GM19023 (cell line): ENCODE data around the gene CDH23.

Experiments used
- ATAC-seq: cut with Tn5 transposase; IDR thresholded peaks from one replicate; pipeline ENCODE4 v1.9.1; 2021; ENCODE audit warnings: mild to moderate bottlenecking, moderate library complexity; ENCODE audit not compliant: unreplicated experiment

Gene CDH23

DNA sequence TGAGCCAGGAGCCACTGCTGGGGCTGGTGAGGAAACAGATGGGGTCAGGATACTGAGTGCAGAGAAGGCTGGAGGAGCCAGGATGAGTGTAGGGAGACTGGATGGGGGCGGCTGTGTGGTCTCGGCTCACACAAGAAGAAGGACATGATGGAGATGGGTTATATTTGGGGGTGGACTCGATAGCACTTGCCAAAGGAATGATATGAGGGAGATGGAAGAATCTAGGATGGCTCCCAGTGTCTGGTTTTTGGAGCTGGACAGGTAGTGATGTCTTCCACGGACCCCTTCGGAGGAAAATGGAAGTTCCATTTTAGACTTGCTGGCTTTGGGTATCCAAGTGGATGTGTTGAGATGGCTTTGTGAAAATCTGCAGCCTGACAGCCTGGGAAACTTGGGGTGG lies 83.9 kb downstream of the CDH23 start:
- no peak for ATAC-seq

DNA sequence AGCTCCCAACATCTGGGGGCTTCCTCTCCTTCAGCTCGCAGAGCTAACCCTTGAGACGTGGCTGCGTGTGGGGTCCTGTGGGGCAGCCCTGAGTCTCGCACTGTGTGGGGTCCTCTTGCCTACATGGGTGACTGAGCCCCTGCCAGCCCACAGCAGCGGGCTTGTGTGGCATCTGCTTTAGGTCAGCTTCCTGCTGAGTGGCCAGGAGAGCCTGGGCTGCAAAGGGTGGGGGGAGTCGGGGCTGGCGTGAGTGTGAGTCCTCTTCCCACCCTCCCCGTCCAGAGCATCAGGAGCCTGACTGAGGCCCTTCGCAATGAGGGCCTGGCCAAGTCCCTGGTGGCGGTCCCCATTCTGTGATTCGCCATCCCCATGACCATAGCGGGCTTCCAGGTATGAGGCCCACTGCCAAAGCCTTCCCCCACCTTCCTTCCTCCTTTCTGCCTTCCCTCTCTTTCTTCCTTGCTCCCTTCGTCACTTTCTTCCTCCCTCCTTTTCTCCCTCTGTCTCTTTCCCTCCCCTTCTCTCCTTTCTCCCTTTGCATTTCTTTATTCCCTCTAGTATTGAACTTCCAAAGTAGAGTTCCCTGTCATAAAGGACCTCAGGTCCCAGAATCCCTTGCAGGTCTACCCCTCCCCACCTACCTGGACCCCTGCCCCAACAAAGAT lies 85.2 kb downstream of the CDH23 start:
- no peak for ATAC-seq

DNA sequence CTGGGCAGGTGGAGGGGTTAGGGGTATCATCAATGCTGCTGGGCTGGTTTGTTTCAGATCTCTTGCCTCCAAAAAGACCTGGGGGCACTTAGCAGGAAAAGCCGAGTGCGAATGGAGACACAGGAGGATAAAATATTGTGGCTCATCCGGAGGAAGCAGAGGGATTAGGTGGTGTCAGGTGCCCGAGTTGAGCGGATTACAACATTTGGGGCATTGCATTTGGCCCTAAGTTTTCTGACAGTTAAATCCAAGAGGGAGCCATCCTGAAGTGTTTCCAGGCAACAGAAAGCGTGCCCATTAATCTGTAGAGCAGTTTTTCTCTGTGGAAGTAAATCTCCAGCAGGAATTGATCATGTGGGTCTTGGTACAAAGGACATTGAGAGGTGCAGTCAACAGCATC lies 85.9 kb downstream of the CDH23 start:
- no peak for ATAC-seq

DNA sequence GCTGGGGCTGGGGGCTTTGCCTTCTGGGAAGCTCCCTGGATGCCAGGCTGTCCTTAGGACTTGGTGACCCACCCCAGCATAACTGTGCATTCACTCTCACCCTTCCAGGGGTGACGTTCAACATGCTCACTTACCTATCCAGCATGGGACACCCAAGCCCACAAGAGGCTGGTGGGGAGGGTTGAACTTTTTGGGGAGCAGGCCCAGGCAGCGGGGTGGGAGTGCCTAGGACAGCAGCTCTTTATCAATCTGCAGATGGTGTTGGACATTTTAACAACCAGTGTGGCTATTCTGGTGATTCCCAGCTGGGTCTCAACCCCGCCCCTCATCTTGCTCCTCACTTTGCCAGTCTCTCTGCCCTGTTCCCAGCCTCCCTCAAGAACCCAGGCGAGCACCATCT lies 86.4 kb downstream of the CDH23 start:
- no peak for ATAC-seq

DNA sequence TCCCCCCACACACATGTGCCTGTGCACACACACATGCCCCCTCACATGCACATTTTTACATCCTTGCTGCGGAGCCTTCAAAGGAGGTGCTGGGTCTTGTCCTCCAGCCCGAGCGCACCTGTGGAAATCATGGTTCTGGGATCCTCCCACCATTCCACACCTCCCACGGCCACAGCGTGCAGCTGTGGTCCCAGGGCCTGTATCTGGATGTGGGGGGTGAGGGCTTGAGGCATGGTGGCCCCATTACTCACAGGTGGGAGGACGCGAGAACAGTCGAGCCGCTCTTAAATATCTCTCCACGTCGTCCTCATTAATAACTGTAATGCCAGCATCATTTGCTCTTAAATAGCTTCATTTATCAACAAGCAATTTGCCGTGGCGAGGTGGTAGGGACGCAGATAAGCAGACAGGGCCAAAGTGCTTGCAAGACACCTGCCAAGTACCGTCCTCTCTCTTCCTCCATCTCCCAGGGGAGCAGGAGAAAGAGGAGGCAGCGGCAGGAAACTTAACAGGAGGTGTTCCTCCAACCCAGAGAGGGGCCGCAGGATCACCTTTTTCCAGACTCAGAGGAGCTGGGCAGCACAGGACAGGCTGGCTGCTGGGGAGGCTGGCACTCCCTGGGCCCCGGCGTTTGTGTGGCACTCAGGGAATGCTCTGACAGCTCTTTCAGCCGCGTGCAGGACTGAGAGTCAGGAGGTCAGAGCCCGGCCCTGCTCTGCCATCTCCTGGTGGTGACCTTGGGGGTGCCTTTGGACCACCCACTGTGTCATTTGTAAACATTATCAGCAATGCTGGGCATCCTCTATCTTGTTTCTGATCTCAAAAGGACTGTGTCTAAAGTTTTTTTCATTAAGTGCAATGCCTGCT lies 87.4 kb downstream of the CDH23 start:
- no peak for ATAC-seq

DNA sequence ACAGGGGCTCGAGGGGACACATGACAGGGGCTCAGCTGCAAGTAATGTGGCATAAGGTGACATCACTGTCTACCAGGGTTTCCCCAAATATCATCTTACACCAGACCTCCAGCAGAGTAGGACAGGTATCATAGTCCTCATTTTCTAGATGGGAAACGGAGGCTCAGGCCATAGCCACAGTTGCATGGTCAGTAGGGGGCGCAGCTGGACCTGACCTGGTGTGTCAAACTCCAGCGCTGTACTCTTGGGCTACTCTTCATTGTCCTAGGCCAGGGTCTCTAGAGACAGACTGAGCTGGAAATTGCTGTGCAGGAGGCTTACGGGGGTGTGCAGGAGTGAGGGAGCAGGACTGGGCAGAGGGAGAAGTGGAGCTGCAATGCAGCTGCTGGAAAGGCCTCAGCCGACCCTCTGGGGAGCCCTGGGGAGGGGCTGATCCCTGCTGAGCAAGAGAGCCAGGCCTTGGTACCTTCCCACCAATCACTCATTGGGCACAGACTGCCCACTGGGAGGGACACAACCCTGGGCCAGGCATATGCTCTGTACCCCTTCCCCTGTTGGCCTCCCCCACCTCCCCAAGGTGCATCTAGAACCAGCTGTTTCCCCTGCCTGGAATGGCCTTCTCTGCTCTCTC lies 89.9 kb downstream of the CDH23 start:
- ATAC-seq = no peak

DNA sequence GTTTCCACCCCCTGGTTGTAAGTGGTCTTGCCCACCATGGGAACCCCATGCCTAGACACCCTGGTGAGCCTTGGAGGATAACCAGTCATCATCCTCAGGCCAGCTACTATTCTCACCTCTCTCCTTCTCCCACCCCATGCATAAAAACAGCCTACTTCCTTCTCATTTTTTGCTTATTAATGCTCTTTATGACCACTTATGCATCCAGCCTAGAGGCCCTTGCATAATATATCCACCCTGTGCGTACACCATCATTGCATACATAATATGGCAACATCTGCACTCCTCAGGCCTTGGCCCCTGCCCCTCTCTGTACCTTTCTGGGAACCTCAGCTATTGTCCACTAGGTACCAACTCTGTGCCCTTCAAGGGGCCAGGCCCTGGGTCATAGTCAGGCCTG lies 91.0 kb downstream of the CDH23 start:
- ATAC-seq = no peak

DNA sequence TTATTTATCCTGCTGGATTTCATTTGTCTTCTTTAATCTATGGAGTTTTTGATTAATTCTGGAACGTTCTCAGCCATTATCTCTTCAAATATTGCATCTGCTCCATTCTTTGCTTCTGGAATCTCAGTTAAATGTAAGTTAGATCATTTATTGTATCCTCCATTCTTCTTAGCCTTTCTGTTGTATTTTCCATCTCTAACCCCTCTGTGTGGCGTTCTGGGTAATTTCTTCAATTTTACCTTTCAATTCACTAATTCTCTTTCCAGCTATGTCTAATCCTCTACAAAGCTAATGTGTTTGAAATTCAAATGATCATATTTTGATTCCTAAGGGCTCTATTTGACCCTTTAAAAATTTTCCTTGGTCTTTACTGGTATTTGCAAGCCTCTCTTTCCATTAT lies 92.4 kb downstream of the CDH23 start:
- no peak for ATAC-seq

DNA sequence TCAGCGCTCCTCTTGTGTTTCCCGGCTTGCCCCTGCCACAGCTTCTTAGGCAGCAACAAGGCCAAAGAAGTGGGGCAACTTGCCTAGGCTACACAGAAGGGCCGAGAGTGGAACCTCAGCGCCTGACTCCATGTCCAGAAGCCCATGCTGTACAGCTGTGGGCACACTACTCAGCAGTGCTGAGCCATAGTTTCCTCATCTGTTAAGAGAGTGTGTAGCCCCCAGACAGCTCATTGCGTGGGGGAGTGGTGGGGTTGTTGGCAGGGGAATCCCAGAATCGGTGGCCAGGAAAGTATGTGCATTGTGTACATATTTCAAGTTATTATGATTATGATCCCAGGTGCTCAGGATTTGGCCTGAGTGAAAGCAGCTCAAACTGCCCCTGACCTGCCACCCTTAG lies 96.2 kb downstream of the CDH23 start:
- no peak for ATAC-seq

DNA sequence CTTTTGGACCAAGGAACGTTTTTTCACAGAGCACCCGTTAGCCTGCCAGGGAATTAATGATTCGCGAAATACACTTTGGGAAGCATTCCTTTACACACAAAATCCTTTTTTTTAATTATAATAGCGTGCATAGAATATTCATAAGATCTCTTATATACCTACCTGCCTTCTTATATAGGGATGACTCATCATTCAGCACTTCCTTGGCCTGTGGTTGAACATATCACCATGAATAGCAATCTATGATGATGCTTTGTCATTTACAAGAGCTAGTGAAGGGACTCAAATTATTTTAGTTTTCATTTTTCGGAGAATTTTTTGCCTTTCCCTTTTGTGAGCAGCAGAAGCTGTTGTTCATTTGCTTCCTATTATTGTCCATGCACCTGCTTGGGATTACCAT lies 97.0 kb downstream of the CDH23 start:
- no peak for ATAC-seq

DNA sequence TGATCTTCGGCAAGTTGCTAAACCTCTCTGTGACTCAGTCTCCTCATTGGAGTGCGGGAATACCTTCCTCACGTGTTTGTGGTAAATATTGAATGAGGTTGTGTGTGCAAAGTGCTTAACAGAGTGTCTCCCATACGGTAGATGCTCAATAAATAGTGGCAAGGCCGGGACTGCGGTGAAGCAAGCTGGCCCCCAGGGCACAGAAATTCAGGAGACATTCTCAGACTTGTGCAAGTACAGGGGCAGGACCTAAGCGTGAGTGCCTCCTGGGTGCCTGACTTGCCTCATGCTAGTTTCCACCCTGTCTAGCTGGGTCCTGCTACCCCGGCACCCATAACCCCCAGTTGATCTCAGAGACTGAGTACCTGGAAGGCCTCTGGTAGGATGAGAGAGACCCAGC lies 97.8 kb downstream of the CDH23 start:
- no peak for ATAC-seq

DNA sequence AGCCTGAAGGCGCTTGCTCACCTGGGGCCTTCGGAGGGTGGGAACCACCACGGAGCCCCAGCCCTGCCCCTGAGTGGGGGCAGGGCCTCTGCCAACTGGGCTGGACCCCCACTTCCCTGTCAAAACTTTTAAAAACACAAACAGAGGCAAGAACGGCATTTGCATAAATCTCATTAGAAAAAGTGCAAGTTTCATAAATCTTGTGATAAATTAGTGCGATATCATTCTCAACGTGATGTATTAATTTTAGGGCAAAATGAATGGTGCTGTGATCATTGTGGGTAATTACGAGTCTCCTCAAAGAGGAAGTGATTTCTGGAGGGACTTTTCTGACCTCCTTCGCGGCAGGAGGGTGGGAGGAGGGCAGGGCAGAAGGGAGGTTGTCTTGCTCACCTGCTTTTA lies 98.3 kb downstream of the CDH23 start:
- no peak for ATAC-seq

DNA sequence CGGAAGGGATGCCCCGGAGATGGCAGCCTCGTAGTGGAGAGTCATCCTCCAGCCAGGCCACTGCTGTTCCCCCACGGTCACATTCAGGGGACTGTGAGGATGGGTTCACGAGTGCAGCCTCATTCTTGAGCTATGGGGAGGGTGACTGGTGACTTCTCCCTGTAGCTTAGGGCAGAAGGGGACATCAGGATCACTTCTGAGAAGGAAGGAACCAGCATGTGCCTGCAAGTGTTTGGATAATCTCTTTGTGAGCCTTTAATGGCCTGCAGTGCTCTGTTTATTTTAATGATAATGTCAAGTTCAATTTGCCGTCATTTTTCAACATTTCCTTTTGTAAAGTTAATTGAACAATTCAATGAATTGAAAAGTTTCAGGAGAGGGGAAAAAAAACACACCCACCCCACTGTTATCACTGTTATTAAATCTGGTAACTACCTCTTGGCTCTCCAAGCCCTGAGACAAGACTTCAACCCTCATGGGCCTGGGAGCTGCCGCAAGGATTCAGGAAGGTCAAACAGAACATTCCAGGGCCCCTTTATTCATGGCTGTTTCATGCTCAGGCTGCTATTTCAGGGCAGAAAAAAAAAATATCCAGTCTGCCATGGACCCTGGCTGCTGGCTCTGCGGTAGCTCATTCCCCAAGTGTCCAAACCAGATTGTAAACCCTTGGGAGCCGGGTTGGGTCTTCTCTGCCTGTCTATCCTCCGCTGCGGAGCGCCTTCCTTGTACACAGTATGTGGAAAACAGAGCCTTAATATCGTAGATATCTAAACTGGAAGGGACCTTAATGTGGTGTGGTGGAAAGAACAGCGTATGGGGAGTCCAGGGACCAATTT lies 100.4 kb downstream of the CDH23 start:
- ATAC-seq = no peak

DNA sequence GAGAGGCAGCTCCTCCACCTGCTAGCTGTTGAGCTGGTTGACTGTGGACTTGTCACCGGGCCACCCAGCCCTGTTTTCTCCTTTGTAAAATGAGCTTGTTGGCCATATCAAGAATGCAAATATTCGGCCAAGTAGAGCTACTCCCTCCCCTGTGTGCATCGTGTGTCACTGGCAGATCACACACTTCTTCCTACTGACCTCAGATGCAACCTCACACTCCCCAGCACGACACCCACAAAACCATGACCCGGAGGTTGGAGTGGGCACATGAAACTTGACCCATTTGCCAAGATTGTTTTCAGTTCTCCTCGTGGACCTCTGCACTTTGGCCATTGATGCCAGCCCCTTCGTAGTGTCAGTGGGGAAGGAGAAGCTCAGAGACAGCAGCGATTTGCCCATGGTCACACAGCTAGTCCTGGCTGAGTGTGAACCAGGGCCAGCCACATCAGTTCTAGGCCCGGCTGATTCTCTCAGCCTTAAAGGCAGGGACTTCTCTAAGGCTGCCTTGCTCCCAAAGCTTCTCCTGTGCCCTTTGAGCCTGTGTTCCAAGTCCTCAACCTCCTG lies 101.1 kb downstream of the CDH23 start:
- ATAC-seq = no peak

DNA sequence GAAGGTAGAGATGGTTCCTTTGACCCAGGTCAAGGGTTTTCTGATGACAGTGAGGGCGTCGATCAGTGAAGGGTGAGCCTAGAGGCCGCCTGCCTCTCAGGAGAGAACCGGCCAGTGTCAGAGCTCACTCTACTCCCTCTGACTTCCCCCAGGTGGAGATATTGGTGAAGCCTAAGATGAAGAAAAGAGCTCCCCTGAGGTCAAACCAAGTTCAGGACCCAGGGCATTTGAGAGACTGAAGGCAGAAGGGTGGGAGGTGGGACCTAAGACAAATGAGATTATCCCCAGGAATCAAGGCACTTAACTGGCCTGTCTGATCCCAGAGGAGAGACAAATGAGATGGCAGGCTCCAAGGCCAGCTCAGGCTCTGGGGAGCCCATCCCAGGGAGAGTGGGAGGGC lies 104.7 kb downstream of the CDH23 start:
- ATAC-seq = no peak

DNA sequence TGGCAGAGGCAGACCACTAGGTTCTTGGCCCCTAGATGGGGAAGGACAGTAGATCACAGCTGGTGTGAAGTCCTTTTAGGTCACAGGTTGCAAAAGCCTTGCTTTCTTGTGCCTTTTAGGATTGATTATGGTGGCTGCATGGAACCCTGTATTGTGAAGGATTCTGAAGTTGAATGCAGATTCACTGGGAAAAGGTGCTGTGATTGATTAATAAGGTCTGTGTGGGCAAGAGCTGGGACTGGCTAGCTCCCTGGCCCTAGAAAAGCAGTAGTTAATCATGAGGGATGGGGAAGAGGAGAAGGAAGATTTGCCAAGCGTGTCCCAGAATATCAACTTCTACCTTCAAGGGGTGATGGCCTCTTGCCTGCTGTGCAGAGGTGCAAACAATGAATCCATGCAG lies 105.5 kb downstream of the CDH23 start:
- no peak for ATAC-seq

DNA sequence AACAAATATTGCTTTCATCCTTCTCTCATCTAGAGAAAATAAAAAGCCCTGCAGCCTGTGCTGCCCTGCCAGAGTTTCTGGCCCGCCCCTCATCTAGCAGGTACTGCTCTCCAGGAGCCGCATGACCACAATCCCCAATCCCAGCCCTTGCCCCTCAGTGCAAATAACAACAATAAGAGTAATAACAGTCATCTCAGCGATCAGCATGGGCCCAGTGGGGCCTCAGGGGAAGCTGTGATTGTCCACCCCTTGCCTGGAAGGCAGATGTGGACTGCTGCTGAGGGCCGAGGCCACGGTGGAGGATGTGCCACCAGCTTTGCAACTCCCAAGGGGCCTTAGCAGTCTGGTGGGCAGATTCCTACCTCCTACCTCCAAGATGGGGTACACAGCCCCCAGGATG lies 106.1 kb downstream of the CDH23 start:
- ATAC-seq = no peak

DNA sequence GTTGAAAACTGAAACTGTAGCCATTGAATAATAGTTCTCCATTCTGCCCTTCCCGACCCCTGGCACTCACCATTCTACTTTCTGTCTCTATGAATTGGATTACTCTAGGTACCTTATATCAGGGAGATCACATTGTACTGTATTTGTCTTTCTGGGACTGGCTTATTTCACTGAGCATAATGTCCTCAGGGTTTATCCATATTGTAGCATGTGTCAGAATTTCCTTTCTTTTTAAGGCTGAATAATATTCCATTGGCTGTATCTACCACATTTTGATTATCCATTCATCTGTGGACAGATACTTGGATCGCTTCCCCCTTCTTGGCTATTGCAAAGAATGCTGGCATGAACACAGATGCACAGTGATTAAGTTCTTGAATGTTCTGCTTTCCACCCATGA lies 107.4 kb downstream of the CDH23 start:
- ATAC-seq = no peak

DNA sequence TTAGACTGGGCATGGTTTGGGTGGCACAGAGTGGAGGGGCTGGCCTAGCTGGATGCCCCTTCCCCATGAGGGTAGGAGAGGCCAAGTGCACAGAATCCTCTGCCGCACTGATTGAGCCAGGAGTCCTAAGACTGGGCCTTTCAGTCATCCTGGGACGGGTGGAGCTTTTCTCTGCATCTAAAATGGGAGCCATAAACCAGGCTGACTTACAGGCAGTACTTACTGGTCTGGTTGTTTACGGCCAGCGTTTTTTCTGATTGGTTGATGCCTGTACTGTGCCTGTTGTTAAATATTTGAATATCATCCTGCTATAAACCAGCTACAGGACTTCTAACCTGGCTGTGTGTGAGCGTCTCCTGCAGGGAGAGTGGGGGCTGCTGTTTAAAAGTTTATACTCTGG lies 107.8 kb downstream of the CDH23 start:
- ATAC-seq = no peak

DNA sequence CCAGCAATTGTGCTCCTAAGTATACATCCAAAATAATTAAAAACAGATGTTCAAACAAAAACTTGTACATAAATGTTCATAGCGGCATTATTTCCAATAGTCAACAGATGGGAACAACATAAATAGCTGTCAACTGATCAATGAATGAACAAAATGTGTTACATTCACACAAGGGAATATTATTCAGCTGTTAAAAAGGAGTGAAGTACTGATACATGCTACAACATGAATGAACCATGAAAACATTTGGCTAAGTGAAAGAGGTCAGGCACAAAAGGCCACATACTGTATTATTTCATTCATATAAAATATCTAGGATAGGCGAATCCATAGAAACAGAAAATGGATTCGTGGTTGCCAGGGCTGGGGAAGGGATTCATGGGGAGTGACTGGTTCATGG lies 109.1 kb downstream of the CDH23 start:
- no peak for ATAC-seq

DNA sequence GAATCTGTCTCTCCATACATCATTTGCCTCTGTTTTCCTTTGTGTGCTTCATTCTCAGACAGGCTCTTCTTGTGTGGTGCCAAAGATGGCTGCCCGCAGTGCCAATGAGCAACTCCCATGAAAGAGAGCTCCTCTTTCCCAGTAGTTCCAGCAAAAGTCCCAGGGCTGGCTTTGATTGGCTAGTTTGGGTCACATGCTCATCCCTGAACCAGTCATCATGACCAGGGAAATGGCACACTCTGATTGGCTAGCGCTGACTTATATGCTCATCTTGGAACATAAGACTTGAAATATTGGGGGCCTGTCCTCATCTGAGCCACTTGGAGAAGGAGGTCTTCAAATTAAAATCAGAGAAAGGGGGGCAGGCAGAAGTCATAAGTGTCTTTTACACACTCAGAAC lies 112.7 kb downstream of the CDH23 start:
- ATAC-seq = no peak
